CD4-positive, alpha-beta memory T cell (primary cell): ENCODE results near the gene CIB4. TPM values are rescaled to one million over a fixed set of nuclear protein-coding genes. Genes with fewer than 3 reads are reported as not detected.

Experiments used
- CTCF ChIA-PET: fragments of 350-600 bp; sonication (Branson Sonifier 250); formaldehyde crosslinking; loops from one replicate; lab custom pipeline; 2021; ENCODE audit warnings: inconsistent platforms; ENCODE audit not compliant: partially characterized antibody; lab: Charles Lee
- POLR2A ChIA-PET: fragments of 350-600 bp; sonication (Branson Sonifier 250); formaldehyde crosslinking; loops from one replicate; lab custom pipeline; 2021; ENCODE audit not compliant: partially characterized antibody; lab: Charles Lee
- DNase-seq, 5 donors: peaks; one replicate each; pipeline versions ENCODE4 v3.0.0 to v3.0.0-alpha.2; 2020 to 2022; ENCODE audit warnings: mixed read lengths in 1 of 5
- H3K27ac ChIP-seq: one replicate; pipeline ENCODE4 v1.7.0; 2013; ENCODE audit warnings: low read depth, low read length
- H3K27me3 ChIP-seq: 2 replicates; pipeline ENCODE4 v1.7.0; 2013; ENCODE audit warnings: mild to moderate bottlenecking, low read length, moderate library complexity; ENCODE audit not compliant: insufficient read depth
- H3K36me3 ChIP-seq: 2 replicates; pipeline ENCODE4 v1.7.0; 2013; ENCODE audit warnings: mild to moderate bottlenecking, low read length, moderate library complexity; ENCODE audit not compliant: insufficient read depth
- H3K4me1 ChIP-seq: 2 replicates; pipeline ENCODE4 v1.7.0; 2013; ENCODE audit warnings: mild to moderate bottlenecking, low read length, moderate library complexity; ENCODE audit not compliant: insufficient read depth
- H3K4me3 ChIP-seq, 2 donors: one replicate each; pipeline ENCODE4 v1.7.0; 2013; ENCODE audit warnings: low read length in 2 of 2, mild to moderate bottlenecking in 1 of 2
- H3K9me3 ChIP-seq, 2 donors: one replicate each; pipeline ENCODE4 v1.7.0; 2013; ENCODE audit warnings: low read length in 2 of 2, control low read depth in 1 of 2; ENCODE audit not compliant: control insufficient read depth in 1 of 2
- H3K27ac Mint-ChIP-seq, 7 donors: one replicate each; pipeline ENCODE4 v1.8.0; 2020 to 2021; ENCODE audit warnings: mixed read lengths in 7 of 7, mild to moderate bottlenecking in 6 of 7, inconsistent platforms in 3 of 7, moderate library complexity in 3 of 7
- H3K27me3 Mint-ChIP-seq, 2 donors: one replicate each; pipeline ENCODE4 v1.8.0; 2020 to 2021; ENCODE audit warnings: mixed read lengths in 2 of 2
- H3K36me3 Mint-ChIP-seq, 2 donors: one replicate each; pipeline ENCODE4 v1.8.0; 2020 to 2021; ENCODE audit warnings: mixed read lengths in 2 of 2, inconsistent platforms in 1 of 2, mild to moderate bottlenecking in 1 of 2
- H3K4me1 Mint-ChIP-seq, 4 donors: one replicate each; pipeline ENCODE4 v1.8.0; 2020 to 2021; ENCODE audit warnings: mixed read lengths in 4 of 4, mild to moderate bottlenecking in 1 of 4
- H3K4me3 Mint-ChIP-seq, 8 donors: one replicate each; pipeline ENCODE4 v1.8.0; 2020 to 2021; ENCODE audit warnings: mixed read lengths in 8 of 8, mild to moderate bottlenecking in 7 of 8, moderate library complexity in 6 of 8, inconsistent platforms in 3 of 8
- H3K9me3 Mint-ChIP-seq, 8 donors: one replicate each; pipeline ENCODE4 v1.8.0; 2020 to 2021; ENCODE audit warnings: mixed read lengths in 8 of 8, mild to moderate bottlenecking in 5 of 8, inconsistent platforms in 3 of 8, moderate library complexity in 1 of 8
- intact Hi-C: fragments of 100-400 bp; cut with micrococcal nuclease; formaldehyde crosslinking; loops from one replicate; pipeline ENCODE4 v1.15.1; 2023
- polyA plus RNA-seq, 2 donors: library from polyadenylated mRNA; unstranded; fragments of 300-500 nt; fragmentation: Illumina TruSeq; gene quantifications; one replicate each; pipeline ENCODE4 v1.2.3, GENCODE V29; 2021
- total RNA-seq, 2 experiments: library from RNA; stranded (reverse); gene quantifications; one replicate each; pipeline ENCODE4 v1.2.3, GENCODE V29; 2021

Gene CIB4
- total and polyA plus RNA-seq, 4 experiments from 2014 or later = not detected

- Mint-ChIP-seq H3K36me3 (no peaks in the 10 kb centered on the region), H3K4me3 (no peak overlapping the region), H3K27me3 (peaks cover 9 to 17% of the 10 kb centered on the region in 2 donors), H3K9me3 (peaks cover 0 to 13% (median 0%) of the 10 kb centered on the region in 8 donors), H3K4me1 (no peaks in the 10 kb centered on the region), H3K27ac (peak overlapping the region in 2 of 7 donors; percentile 25 to 36)
- no peak for DNase-seq
- H3K4me1 ChIP-seq = no peaks in the 10 kb centered on the region
- H3K27ac ChIP-seq = no peak overlapping the region
- ChIA-PET POLR2A (no interaction called here), CTCF (no interaction called here)
- H3K36me3 ChIP-seq = no peaks in the 10 kb centered on the region
- H3K9me3 ChIP-seq = no peaks in the 10 kb centered on the region
- intact Hi-C loops = no loop called here
- H3K4me3 ChIP-seq = no peak overlapping the region
- no peaks in the 10 kb centered on the region for H3K27me3 ChIP-seq
These were observed 12.3 kb upstream of the CIB4 start for GRCh38 chr2:26653207-26654060.

- Mint-ChIP-seq H3K27ac (peak overlapping the region in 1 of 7 donors; percentile 60), H3K27me3 (peaks cover 9 to 17% of the 10 kb centered on the region in 2 donors), H3K9me3 (peaks cover 0 to 8% (median 0%) of the 10 kb centered on the region in 8 donors), H3K36me3 (no peaks in the 10 kb centered on the region), H3K4me1 (no peaks in the 10 kb centered on the region), H3K4me3 (no peak overlapping the region)
- no peaks in the 10 kb centered on the region for H3K9me3 ChIP-seq
- ChIA-PET CTCF (no interaction called here), POLR2A (no interaction called here)
- H3K27me3 ChIP-seq = no peaks in the 10 kb centered on the region
- H3K27ac ChIP-seq = no peak overlapping the region
- H3K4me3 ChIP-seq = no peak overlapping the region
- no peak for DNase-seq
- intact Hi-C loops = no loop called here
- no peaks in the 10 kb centered on the region for H3K4me1 ChIP-seq
- H3K36me3 ChIP-seq = no peaks in the 10 kb centered on the region
These were observed 11.3 kb upstream of the CIB4 start for GRCh38 chr2:26652361-26653041.

- H3K36me3 Mint-ChIP-seq = no peaks in the 10 kb centered on the region
These were observed 10.6 kb upstream of the CIB4 start for GRCh38 chr2:26651799-26652198.

GRCh38 chr2:26651470-26651771, 10.3 kb upstream of the CIB4 start:
- no peak for DNase-seq
- no peak overlapping the region for H3K27ac ChIP-seq
- Mint-ChIP-seq H3K27me3 (peaks cover 6 to 19% of the 10 kb centered on the region in 2 donors), H3K9me3 (peaks cover 0 to 2% (median 0%) of the 10 kb centered on the region in 8 donors), H3K36me3 (no peaks in the 10 kb centered on the region), H3K4me1 (no peaks in the 10 kb centered on the region), H3K27ac (no peak overlapping the region), H3K4me3 (no peak overlapping the region)
- no peaks in the 10 kb centered on the region for H3K4me1 ChIP-seq
- ChIA-PET CTCF (no interaction called here), POLR2A (no interaction called here)
- intact Hi-C loops = no loop called here
- no peaks in the 10 kb centered on the region for H3K9me3 ChIP-seq
- no peaks in the 10 kb centered on the region for H3K27me3 ChIP-seq
- H3K36me3 ChIP-seq = no peaks in the 10 kb centered on the region
- H3K4me3 ChIP-seq = no peak overlapping the region

More at GRCh38 chr2:26651799-26652198, 10.6 kb upstream of the CIB4 start:
- CTCF ChIA-PET = no interaction called here
- peaks cover 7 to 17% of the 10 kb centered on the region in 2 donors for H3K27me3 Mint-ChIP-seq
- Histone ChIP-seq H3K27ac (no peak overlapping the region), H3K4me3 (no peak overlapping the region), H3K9me3 (no peaks in the 10 kb centered on the region), H3K4me1 (no peaks in the 10 kb centered on the region), H3K36me3 (no peaks in the 10 kb centered on the region), H3K27me3 (no peaks in the 10 kb centered on the region)
- POLR2A ChIA-PET = no interaction called here
- H3K4me1 Mint-ChIP-seq = no peaks in the 10 kb centered on the region
- intact Hi-C loops = no loop called here
- DNase-seq = no peak
- no peak overlapping the region for H3K4me3 Mint-ChIP-seq
- H3K9me3 Mint-ChIP-seq = peaks cover 0 to 2% (median 0%) of the 10 kb centered on the region in 8 donors
- no peak overlapping the region for H3K27ac Mint-ChIP-seq

- no peak overlapping the region for H3K27ac Mint-ChIP-seq
- no peaks in the 10 kb centered on the region for H3K36me3 Mint-ChIP-seq
- intact Hi-C loops = no loop called here
- H3K9me3 Mint-ChIP-seq = peaks cover 0 to 2% (median 0%) of the 10 kb centered on the region in 8 donors
- H3K27me3 ChIP-seq = no peaks in the 10 kb centered on the region
- no peak overlapping the region for H3K27ac ChIP-seq
- ChIA-PET POLR2A (no interaction called here), CTCF (no interaction called here)
- H3K4me3 ChIP-seq = no peak overlapping the region
- no peak for DNase-seq
- no peaks in the 10 kb centered on the region for H3K9me3 ChIP-seq
- H3K27me3 Mint-ChIP-seq = peaks cover 6 to 20% of the 10 kb centered on the region in 2 donors
- H3K4me1 Mint-ChIP-seq = no peaks in the 10 kb centered on the region
- H3K4me3 Mint-ChIP-seq = no peak overlapping the region
- no peaks in the 10 kb centered on the region for H3K36me3 ChIP-seq
- H3K4me1 ChIP-seq = no peaks in the 10 kb centered on the region
These were observed 9.7 kb upstream of the CIB4 start for GRCh38 chr2:26650713-26651469.

GRCh38 chr2:26649992-26650712, 9.0 kb upstream of the CIB4 start:
- Histone ChIP-seq H3K4me3 (no peak overlapping the region), H3K9me3 (no peaks in the 10 kb centered on the region), H3K27me3 (no peaks in the 10 kb centered on the region), H3K4me1 (no peaks in the 10 kb centered on the region), H3K36me3 (no peaks in the 10 kb centered on the region), H3K27ac (no peak overlapping the region)
- Mint-ChIP-seq H3K4me1 (no peaks in the 10 kb centered on the region), H3K4me3 (no peak overlapping the region), H3K9me3 (peaks cover 0 to 2% (median 0%) of the 10 kb centered on the region in 8 donors), H3K36me3 (no peaks in the 10 kb centered on the region), H3K27me3 (peaks cover 7 to 21% of the 10 kb centered on the region in 2 donors), H3K27ac (no peak overlapping the region)
- POLR2A ChIA-PET = no interaction called here
- no peak for DNase-seq
- intact Hi-C loops = no loop called here
- CTCF ChIA-PET = no interaction called here
